HFF-Myc (cell line): ENCODE data around the gene SECISBP2L.

Source experiments
- DNase-seq: peaks from one replicate; pipeline ENCODE4 v3.0.0-alpha.2; 2011; ENCODE audit warnings: low read depth; ENCODE audit errors: extremely low read depth
- H3K4me3 ChIP-seq: replicated peaks from 2 replicates; pipeline ENCODE4 v1.5.1; 2011; ENCODE audit warnings: low read depth, mild to moderate bottlenecking, control low read depth, low read length
- TF ChIP-seq, protein P1 (sequence below): IDR thresholded peaks from 2 replicates; pipeline ENCODE4 v1.5.1; 2012; ENCODE audit warnings: mild to moderate bottlenecking, low read depth, low read length, control low read depth; ENCODE audit errors: missing control alignments

The SECISBP2L gene

DNA sequence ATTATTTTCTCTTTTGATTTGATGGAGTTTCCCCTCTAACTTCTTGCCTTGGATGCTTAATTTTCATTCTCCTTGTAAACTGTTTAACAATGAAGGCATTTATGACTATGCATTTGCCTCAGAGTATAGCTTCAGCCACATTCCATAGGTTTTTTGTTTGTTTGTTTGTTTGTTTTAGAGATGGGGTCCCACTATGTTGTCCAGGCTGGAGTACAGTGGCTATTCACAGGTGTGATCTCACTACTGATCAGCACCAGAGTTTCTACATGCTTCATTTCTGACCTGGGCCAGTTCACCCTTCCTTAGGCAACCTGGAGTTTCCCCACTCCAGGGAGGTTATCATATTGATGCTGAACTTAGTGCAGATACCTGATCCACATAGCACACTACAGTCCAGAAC, 4.1 kb downstream of the SECISBP2L start:
- TF ChIP-seq, protein P1, sequence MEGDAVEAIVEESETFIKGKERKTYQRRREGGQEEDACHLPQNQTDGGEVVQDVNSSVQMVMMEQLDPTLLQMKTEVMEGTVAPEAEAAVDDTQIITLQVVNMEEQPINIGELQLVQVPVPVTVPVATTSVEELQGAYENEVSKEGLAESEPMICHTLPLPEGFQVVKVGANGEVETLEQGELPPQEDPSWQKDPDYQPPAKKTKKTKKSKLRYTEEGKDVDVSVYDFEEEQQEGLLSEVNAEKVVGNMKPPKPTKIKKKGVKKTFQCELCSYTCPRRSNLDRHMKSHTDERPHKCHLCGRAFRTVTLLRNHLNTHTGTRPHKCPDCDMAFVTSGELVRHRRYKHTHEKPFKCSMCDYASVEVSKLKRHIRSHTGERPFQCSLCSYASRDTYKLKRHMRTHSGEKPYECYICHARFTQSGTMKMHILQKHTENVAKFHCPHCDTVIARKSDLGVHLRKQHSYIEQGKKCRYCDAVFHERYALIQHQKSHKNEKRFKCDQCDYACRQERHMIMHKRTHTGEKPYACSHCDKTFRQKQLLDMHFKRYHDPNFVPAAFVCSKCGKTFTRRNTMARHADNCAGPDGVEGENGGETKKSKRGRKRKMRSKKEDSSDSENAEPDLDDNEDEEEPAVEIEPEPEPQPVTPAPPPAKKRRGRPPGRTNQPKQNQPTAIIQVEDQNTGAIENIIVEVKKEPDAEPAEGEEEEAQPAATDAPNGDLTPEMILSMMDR, result no peak
- H3K4me3 ChIP-seq, result no peak overlapping the region

DNA sequence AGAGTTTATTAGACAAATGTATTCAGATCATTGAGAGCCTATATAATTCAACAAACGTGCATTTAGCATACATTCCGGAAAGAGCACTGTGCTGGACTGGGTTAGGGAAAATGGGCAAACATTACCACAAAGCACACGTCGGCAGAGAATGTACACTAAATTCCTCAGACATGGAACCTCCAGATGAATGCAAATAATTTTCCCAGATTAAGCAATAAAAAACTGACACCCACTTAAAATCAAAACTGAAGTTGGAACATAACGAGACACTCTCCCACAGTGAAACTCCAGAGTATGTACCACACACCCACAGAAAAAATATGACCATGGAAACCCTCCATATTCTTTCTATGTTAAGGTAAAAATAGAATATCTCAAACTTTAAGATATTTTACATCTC, 4.8 kb downstream of the SECISBP2L start:
- DNase-seq, result no peak
- H3K4me3 ChIP-seq, result no peak overlapping the region
- TF ChIP-seq, protein P1, result no peak

More for the DNA sequence above, 4.1 kb downstream of the SECISBP2L start:
- no peak for DNase-seq

DNA sequence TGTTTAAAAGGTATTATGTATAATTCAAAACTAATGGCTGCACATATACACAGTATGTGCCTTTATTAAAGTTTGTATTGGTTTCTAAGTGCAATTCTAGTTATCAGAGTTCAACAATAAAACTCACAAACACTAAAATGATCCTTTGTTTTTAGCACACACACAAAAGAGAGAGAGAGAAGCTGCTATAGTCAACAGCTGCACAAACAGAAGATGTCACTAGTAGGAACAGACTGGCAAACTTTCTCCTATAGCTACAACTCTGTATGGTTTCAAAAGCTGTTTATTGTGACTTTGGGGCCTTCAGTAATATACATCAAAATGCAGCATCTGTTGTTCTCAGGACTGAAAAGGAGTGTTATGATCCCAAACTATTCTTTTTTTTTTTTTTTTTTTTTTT, 6.1 kb downstream of the SECISBP2L start:
- TF ChIP-seq, protein P1, result no peak
- no peak overlapping the region for H3K4me3 ChIP-seq
- DNase-seq, result no peak

DNA sequence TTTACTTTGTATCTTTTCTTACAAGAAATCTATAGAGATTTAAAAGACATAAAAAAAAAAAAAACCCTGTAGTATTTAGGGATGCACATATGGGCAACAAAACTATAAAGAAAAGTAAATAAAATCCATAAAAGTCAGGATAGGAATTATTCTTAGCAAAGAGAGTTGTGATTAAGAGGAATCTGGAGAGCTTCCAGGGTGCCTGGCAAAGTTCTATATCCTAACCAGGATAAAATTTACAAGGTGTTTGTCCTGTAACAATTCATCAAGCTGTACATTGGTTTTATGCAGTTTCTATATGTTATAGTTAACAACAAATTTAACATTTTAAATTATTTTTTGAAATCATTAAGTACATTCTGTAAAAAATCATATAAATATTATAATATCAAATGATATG, 7.9 kb downstream of the SECISBP2L start:
- H3K4me3 ChIP-seq, result no peak overlapping the region
- DNase-seq, result no peak
- TF ChIP-seq, protein P1, result no peak

DNA sequence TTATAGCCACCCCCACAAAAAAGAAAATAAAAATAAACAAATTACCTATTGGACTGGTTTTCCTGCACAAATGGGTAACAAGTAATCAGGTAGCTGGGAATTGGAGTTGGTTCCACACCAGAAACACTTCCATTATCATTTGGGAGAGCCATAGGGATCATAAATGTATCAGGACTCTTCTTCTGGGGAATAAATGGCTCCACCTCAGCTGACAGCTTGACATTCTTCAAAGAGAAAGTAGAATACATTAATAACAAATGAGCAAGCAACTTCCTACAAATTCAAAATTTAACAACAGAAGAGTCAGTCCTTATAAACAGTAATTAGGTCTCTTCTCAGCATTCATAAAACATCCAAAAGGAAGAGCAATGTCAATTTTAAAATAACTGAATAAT, 8.7 kb downstream of the SECISBP2L start:
- DNase-seq, result no peak
- TF ChIP-seq, protein P1, result no peak
- no peak overlapping the region for H3K4me3 ChIP-seq

DNA sequence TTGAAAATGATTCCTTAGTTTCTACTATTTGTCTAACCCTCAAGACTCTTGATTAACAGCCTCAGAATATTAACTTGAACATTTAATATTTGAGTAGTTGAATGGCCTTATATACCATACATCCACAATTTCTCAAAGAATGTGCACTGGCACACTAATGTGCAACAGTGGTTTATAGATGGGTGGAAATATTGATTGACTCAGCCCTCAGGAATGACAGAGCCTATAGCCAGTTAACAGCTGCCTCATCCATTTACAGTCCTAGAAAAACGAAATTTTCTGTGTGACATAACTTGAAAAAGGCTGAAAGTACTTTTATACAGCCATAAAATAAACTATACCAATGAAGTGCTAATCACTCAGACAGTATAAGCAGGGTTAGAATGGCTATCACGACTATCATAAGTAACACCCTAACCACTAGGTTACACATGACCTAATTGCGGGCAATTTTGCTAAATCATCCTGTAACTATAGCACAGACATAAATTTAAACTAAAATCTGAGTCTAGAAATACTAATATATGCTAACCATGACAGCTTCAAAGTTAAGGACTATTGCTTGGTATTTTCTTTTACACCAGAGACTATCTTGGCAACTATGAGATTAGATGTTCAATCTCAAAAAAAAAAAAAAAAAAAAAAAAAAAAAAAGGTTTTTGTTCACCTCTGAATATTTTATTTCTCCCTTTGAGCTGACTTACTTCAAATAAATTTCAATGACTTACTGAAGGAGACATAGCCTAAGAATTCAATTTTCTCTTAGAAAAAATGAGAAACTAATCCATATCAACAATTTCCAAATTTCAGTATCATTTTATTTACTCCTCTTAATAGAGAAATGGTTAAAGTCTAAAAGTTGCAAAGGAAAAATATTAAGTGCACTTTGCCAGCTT, 9.3 kb downstream of the SECISBP2L start:
- DNase-seq, result no peak
- TF ChIP-seq, protein P1, result no peak
- no peak overlapping the region for H3K4me3 ChIP-seq

DNA sequence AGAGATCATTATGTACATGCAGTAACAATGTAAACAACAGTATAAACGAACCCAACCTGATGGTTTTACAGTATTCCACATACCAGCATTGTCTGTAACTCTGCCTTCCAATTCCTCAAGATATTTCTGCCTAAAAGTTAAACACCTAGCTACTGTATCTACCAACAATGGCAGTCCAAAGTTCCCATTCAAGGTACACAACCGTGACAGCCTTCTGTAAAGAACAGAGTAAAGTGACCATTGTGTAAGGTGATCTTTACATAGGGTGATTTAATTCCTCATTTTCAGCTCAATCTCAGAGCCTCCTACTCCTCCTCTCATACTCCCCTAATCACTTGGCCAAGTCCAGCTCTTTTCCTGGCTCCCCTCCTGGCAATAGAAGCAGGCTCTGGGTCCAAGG, 10.4 kb downstream of the SECISBP2L start:
- TF ChIP-seq, protein P1, result no peak
- DNase-seq, result no peak
- H3K4me3 ChIP-seq, result no peak overlapping the region
